PC-3 (cell line): ENCODE data around the gene OR5H1.

Experiments used
- CTCF ChIP-seq: fragments of 300-600 bp; sonication (generic); conservative IDR thresholded peaks from 2 replicates; pipeline ENCODE4 v1.5.1; 2017; ENCODE audit warnings: antibody characterized with exemption, low read depth, mild to moderate bottlenecking, low read length
- EZH2phosphoT487 ChIP-seq: fragments of 300-600 bp; sonication (generic); IDR thresholded peaks from 2 replicates; pipeline ENCODE4 v1.6.1; 2018; ENCODE audit warnings: mild to moderate bottlenecking, antibody characterized with exemption, low read length, borderline replicate concordance

- TF ChIP-seq EZH2phosphoT487 (no peak), CTCF (no peak)
These were observed 22.4 kb upstream of the OR5H1 start for GRCh38 chr3:98108162-98108561.
